Stimulated activated CD8-positive, alpha-beta memory T cell treated with anti-CD3 and anti-CD28 coated beads, Interleukin-15, amount 100 ng/mL, for 48 hours (primary cell): Measurements from ENCODE around the gene SLC23A3.

Source experiments
- DNase-seq, 2 donors: peaks; one replicate each; pipeline ENCODE4 v3.0.0-alpha.2; 2020; ENCODE audit warnings: low read depth in 2 of 2

The SLC23A3 gene, protein sequence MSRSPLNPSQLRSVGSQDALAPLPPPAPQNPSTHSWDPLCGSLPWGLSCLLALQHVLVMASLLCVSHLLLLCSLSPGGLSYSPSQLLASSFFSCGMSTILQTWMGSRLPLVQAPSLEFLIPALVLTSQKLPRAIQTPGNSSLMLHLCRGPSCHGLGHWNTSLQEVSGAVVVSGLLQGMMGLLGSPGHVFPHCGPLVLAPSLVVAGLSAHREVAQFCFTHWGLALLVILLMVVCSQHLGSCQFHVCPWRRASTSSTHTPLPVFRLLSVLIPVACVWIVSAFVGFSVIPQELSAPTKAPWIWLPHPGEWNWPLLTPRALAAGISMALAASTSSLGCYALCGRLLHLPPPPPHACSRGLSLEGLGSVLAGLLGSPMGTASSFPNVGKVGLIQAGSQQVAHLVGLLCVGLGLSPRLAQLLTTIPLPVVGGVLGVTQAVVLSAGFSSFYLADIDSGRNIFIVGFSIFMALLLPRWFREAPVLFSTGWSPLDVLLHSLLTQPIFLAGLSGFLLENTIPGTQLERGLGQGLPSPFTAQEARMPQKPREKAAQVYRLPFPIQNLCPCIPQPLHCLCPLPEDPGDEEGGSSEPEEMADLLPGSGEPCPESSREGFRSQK

GRCh38 chr2:219169930-219170654, at the start of gene SLC23A3:
Gene SLC23A3 (minus strand): TSS chr2:219170029. CDS start chr2:219169984, 45 bp downstream.
- no peak for DNase-seq

DNA sequence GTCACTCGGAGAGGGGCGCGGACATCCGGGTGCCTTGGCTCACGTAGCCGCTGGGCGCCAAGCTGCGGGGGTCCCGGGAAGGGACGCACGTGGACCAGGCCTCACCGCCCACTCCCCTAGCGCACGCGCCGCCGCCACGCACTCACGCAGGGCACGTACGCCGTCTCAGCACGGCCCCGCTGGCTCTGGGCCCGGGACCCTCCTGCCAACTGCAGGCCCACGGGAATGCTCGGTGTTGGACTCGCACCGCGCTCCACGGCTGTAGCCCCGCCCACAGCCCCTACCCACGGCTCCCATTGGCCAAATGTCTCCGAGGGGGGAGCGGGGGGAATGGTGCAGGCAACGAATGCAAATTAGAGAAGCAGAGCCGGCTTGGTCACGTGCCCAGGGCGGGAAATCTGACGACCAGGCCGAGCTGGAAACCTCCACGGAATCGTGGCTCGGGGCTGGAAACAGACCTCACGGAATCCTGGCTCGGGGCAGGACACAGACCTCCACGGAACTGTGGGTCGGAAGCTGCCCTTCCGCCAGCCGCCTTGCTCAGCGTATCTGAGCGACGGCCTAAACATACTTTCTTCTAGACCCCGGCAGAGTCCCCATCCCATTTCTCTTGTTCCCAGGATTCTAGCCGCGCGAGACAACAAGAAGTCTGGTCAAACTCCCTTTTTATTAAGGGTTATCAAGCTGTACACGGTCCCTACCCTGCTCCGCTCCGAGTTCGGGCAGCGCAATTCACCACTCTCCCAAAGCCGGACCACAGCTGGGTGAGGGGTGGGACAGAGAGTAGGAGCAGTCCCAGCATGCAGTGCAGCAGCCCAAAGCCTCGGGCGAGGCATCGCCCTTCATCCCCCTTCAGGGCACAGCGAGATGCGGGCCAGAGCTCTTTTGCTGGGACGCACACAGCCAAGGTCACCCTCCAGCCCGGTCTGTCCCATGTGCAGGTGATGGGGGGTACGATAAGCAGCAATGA, 49.2 kb upstream of the SLC23A3 start, which contains the start of gene ABCB6:
ABCB6 (minus strand) TSS at position 227 of the 970 bp plus-strand sequence. CDS start 285 bp downstream, outside the sequence.
- peak; percentile 79 to 86 for DNase-seq

DNA sequence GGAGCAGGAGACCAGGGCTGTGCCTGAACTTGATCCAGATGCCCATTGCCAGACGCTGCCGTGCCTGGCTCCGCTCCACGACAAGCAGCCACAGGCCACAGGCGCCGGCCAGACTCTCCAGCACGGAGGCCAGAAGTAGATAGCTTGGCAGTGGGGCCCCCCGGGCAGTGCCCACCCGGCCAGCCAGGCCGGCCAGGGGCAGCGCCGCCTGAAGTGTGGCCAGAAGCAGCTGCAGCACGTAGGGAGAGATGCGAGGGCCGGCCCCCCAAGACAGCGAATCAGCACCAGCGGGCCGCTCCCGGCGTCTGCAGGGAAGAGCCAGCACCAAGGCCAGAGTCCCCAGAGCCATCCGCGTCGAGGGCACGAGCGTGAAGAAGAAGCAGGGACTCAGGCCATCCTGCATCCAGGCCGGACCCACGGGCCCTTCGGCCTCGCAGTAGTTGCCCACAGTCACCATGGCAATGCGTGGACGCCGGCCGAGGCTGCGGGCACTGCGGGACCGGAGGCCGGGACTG, 48.4 kb upstream of the SLC23A3 start:
- no peak for DNase-seq

- no peak for DNase-seq
Measured at GRCh38 chr2:219216535-219216915, 46.7 kb upstream of the SLC23A3 start.

DNA sequence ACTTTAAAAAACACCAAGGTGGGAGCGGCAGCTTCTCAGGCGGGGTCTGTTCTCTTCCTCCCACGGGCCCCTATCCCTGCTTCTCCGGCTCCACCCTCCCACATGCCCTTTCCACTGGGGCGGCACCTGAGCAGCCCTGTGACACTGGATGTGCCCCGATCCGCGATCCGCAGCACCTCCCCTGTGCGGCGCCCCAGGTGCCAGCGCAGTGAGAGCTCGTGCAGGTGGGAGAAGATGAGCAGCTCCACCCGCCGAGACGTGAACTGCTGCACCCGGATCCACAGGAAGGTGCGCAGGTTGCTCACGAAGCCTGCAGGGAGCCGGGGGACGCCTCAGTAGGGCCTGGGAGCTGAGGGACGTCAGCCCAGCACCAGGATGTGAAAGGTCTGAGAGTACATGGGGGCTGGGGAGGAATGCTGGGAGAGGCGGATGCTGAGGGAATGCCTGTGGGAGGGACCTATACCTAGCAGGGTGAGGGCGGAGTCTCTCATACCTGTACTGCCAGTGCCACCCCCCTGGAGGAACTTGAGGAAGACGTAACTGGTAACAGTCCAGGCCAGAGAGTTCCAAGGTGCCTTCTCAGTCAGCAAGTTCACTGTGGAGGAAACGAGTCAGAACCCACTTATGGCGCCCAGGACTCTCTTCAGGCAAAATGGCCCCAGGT, 46.2 kb upstream of the SLC23A3 start:
- DNase-seq: no peak

DNA sequence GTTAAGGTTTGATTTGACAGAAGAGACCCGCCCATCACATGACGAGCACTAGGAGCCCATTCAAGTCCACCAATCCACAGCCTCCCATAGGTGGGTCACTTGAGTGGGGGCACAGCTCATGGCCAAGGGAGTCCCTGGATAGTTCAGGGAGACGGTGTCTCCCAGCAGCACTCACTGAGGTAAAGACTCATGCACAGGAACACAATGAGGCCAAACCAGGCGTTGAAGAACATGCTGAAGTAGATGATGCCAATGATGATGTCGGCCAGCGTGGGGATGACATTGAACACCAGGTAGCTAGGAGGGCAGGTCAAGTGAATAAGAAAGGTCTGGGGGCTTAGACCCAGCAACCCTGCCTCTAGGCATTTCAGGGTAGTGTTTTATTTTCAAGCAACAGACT, 45.0 kb upstream of the SLC23A3 start:
- no peak for DNase-seq

DNA sequence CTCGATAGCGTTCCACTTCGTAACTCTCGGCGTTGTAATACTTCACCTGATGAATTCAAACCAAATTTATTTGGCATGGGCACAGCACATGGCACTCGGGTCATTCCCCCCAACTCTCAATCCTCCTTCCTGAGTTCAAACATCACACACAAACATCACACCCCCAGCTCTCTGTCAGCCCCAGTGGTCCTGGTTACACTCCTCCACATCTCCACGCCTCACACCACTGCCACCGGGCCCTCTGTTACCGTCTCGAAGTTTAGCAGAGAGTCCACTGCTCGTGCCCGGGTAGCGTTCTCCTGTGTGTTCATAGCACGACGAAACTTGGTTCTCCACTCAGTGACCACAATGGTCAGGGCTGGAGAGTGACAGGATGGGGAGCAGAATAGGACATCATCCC, 44.3 kb upstream of the SLC23A3 start:
- DNase-seq: no peak

DNA sequence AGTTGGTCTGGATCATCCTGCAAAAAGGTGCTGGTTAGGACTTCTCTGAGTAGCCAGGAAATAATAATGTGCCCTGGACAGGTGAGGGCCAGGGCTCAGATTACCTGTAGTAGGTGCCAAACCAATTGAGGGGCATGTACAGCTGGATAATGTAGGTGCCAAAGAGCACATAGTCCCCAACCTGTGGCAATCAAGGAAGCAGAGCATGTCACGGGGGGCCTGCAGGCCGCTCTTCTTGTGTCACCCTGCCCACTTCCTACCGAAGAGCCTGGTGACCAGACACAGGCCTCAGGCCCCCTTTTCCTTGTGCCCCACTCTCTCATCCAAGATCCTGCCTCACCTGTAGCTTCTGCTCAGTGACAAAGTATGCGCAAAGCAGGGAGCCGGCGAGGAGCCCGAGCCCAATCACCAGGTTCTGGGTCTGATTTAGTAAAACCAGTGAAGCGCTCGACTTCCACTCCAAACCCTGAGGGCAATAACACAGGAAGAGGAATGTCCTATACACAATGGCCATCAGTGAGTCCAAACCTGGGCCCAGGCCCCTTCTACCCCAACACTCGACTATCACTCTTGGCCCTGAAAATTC, 43.8 kb upstream of the SLC23A3 start:
- DNase-seq: no peak

GRCh38 chr2:219213026-219213415, 43.2 kb upstream of the SLC23A3 start:
- DNase-seq: no peak

DNA sequence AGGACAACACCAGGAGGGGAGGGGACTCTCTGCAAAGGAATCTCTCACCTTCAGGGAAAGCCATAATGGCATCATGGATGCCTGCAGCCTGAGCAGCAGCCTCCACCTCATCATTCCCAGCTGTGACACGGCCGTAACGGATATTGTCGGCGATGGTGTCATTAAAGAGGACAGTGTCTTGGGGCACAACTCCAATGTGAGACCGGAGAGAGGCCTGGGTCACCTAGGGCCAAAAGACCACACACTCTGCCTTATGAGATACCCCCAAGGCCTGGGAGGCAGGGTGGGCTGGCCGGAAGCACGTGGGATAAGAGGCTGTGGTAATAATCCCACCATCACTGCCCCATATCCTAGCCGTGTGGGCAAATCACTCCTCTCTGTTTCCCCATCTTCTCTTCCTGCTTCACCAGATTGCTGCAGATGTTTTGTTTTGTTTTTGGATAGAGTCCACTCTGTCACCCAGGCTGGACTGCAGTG, 41.1 kb upstream of the SLC23A3 start:
- DNase-seq: no peak

DNA sequence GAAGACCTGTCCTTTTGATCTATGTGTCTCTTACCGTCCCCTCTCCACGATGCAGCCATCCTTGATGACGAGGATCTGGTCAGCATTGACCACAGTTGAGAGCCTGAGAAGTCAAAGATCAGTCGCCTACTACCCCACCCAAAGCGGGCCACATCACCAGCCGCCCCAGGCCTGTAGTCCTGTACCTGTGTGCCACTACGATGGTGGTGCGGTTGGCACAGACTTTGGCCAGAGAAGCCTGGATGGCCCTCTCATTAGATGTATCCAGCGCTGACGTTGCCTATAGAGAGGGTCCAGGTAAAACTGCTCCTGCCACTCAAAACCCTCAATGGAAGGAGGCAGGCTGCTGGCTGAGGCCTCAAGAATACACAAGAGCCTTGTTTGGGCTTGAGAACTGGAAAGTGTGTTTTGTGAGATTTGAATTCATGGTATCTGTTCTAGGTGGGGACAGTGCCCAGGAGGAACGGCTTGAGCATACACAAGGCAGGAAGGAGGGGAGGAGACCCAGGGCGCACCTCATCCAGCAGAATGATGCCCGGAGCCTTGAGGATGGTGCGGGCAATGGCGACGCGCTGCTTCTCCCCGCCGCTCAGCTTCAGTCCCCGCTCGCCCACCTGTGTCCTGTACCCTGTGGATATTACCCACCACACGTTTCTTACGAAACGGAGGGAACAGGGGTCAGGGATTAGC, 40.5 kb upstream of the SLC23A3 start:
- no peak for DNase-seq

GRCh38 chr2:219209236-219210195, 39.7 kb upstream of the SLC23A3 start:
- no peak for DNase-seq

DNA sequence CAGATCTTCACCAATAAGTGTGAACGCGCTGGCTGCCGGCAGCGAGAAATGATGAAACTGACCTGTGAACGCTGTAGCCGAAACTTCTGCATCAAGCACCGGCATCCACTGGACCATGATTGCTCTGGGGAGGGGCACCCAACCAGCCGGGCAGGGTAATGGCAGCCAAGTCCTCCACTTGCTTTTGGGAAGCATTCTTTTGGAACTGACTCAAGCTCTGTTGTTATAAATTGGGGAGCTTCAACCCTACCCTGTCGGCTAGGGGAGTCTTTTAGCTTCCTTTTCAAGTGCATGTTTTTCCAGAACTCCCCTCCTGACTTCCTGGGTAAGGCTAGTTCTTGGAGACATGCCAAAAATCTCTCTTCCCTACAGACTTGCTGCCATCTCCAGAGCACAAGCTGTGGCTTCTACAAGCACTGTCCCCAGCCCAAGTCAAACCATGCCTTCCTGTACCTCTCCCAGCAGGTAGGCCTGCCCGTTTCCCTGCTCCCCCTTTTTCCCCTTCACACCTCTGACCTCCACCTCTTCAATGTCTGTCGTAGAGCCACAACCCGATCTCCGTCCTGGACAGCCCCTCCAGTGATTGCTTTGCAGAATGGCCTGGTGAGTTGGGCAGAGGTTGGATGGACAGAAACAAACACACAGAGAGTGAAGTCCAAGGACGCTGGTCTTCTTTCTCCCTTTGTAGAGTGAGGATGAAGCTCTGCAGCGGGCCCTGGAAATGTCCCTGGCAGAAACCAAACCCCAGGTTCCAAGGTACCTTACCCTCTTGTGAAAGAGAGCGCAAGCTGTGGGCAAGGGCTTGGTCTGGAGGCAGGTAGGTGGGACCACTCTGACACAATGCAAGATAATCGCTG, 38.3 kb upstream of the SLC23A3 start:
- no peak for DNase-seq

GRCh38 chr2:219207134-219207883, 37.5 kb upstream of the SLC23A3 start:
- no peak for DNase-seq

DNA sequence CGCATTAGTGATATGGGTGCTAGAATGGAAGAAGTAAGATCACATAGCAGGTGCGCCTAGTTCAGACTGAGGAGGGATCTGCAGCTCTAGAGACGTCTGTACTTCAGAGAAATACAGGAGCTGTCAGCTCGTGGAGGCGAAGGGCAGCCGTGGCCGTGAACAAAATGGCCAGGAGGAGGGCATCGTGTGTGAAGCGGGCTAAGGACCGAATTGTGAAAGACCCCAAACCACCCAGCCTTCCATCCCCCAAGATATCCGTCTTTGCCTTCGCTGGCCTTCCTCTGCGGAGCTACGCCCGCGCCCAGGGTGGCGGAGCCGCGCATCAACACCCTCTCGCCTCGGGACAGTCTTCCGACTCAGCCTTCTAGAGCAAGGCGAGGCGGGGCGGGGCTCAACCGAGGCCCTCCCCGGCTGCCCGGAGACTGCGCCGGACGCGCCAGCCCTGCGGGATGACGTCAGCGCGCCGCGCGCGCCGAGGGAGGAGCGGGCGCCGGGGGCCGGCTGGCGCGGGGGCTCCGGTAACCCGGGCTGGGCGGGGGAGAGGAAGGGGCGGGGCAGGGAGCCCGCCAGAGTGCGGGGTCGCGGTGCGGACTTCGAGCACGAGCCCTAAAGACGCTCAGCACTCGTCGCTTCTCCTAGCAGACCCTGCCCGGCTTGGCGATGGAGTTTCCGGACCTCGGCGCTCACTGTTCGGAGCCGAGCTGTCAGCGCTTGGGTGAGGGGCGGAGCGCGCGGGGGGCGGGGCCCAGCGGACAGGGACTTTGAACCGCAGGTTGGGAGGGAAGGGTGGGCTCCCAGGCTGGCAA, 36.7 kb upstream of the SLC23A3 start, which contains the start of gene ZFAND2B:
ZFAND2B (plus strand) TSS at position 455 of the 806 bp plus-strand sequence; CDS start at position 661, 206 bp downstream.
- peak; percentile 93 for DNase-seq

- DNase-seq: no peak
Measured at GRCh38 chr2:219205981-219206327, 36.1 kb upstream of the SLC23A3 start.
